ENCODE measurements around the gene CRLF1.

DNA sequence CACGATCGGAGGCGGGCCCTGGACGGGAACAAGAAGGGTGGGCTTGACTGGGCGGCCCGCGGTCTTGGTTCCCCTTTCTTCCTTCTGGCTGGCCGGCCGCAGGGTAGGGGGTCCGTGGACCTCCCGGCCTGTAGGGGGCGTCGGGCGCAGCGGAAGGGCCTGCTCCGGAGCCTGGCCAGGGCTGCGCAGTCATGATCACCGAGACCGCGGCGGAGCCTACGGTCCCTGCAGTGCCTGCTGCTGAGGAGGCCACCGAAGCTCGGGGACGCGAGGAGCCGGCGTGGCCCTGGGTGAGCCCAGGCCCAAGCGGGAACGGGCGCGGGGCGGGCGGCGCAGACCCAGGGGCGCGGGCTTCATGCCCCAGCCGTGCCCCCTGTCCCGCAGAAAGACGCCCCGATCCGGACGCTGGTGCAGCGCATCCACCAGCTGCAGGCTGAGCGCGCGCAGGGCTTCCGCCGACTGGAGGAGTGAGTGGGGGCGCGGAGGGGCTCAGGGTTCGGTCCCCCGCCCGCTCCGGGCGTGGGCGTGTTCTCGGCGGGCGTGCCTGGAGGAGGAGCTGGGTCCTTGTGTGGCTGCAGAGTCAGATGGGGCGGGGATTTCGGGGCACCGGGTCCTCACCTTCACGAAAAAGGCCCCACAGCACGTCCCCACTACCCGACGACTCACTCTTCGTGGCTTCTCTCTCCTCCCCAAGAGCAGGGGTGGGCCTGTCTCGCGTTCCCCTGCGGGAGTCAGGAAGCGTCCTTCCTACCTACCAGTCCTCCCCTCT is 17.8 kb downstream of the CRLF1 start, which contains the start of gene REX1BD:
- 0 out of 2 replicates have a peak, but pooled peaks have one; percentile 31 for TF ChIP-seq POLR2AphosphoS5 (IDR thresholded peaks at IDR 0.05; ENCODE audit: low read depth, low read length)
- TF ChIP-seq POLR2A (IDR thresholded peaks at IDR 0.05; ENCODE audit: low read depth, low read length), result peak; percentile 79; the same call in 1 of the 2 replicates
- peak; percentile 6; the same call in 1 of the 2 replicates for TF ChIP-seq TAF1 (IDR thresholded peaks at IDR 0.05; ENCODE audit: borderline replicate concordance, low read depth, low read length)
